Nasal cavity respiratory epithelium epithelial cell of viscerocranial mucosa (primary cell): ENCODE measurements around the gene FEZ2. TPM values are rescaled to one million over a fixed set of nuclear protein-coding genes. Genes with fewer than 3 reads are reported as not detected.

Experiments
- total RNA-seq: library from RNA; depleted of rRNA; stranded (reverse); fragments of >200 nt; gene quantifications from 2 replicates; pipeline ENCODE4 v1.2.3, GENCODE V29; 2014

Gene FEZ2, protein sequence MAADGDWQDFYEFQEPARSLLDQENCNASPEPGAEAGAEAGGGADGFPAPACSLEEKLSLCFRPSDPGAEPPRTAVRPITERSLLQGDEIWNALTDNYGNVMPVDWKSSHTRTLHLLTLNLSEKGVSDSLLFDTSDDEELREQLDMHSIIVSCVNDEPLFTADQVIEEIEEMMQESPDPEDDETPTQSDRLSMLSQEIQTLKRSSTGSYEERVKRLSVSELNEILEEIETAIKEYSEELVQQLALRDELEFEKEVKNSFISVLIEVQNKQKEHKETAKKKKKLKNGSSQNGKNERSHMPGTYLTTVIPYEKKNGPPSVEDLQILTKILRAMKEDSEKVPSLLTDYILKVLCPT
- 47.2 and 60.9 TPM in 2 replicates for total RNA-seq

DNA sequence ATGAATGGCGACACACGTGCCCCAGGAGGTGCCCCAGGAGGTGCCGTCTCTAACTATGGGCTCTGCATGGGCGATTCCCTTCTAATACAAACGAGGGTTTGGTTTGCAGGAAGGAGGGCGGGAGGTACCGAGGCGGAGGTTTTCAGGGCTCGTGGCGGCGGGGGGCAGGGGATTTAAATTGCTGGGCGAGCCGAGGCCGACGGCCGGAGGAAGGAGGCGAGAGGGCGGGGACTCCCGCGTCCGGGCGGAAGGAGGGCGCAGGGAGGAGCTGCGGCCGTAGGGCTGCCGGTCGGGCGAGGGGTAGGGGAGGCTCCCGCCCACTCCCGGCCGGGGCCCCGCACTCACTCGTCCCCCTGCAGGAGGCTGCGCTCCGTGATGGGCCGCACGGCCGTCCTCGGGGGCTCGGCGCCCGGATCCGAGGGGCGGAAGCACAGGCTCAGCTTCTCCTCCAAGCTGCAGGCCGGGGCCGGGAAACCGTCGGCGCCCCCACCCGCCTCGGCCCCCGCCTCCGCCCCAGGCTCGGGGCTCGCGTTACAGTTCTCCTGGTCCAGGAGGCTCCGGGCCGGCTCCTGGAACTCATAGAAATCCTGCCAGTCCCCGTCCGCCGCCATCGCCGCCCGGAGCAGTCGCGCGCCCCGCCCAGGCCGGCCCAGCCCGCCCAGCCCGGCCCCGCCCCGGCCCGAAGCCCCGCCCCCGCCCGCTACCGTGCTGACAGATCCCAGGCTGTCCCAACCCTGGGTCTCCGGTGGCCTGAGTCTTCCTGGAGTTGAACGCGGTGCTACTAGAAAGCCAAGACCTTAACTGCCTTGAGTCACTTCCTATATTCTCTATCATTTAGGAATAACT, at the start of gene FEZ2:
Gene FEZ2 (minus strand): TSS at position 637 of the 846 bp plus-strand sequence. CDS start 26 bp downstream, at position 611.

Other genes with a start within 250 kb of the FEZ2 start
- 66.1 and 87.5 TPM in 2 replicates for gene CRIM1, start 242.4 kb downstream of the FEZ2 start, total RNA-seq
- gene VIT, start 98.5 kb upstream of the FEZ2 start, total RNA-seq, result not detected in 2 replicates